Testis (tissue), 2 donors: ENCODE results near the gene PPME1.
"Not testable (repeated sequence)": the region's sequence is repeated elsewhere in the genome, so short reads cannot be mapped to it uniquely, and the experiment has no call there.

Source experiments
- CTCF ChIP-seq, 3 experiments: fragments of 450-650 bp in 2 of 3; fragments of 200-600 bp in 1 of 3; sonication (generic) in 1 of 3; IDR thresholded peaks; one replicate each; pipeline ENCODE4 v1.5.1; 2016 to 2019; ENCODE audit warnings: antibody characterized with exemption in 3 of 3, mild to moderate bottlenecking in 2 of 3, moderate library complexity in 1 of 3
- POLR2A ChIP-seq: fragments of 450-650 bp; IDR thresholded peaks from one replicate; pipeline ENCODE4 v1.6.1; 2017; ENCODE audit warnings: antibody characterized with exemption, mild to moderate bottlenecking, moderate library complexity

- TF ChIP-seq CTCF (IDR thresholded peaks at IDR 0.05); POLR2A: not testable (repeated sequence)
These were observed 42.0 kb upstream of the PPME1 start for GRCh38 chr11:74129121-74129520.
